ENCODE results near the gene CTU1.
A peak's percentile ranks its signal among the peaks of the same experiment; 100 is the strongest.

Gene CTU1

DNA sequence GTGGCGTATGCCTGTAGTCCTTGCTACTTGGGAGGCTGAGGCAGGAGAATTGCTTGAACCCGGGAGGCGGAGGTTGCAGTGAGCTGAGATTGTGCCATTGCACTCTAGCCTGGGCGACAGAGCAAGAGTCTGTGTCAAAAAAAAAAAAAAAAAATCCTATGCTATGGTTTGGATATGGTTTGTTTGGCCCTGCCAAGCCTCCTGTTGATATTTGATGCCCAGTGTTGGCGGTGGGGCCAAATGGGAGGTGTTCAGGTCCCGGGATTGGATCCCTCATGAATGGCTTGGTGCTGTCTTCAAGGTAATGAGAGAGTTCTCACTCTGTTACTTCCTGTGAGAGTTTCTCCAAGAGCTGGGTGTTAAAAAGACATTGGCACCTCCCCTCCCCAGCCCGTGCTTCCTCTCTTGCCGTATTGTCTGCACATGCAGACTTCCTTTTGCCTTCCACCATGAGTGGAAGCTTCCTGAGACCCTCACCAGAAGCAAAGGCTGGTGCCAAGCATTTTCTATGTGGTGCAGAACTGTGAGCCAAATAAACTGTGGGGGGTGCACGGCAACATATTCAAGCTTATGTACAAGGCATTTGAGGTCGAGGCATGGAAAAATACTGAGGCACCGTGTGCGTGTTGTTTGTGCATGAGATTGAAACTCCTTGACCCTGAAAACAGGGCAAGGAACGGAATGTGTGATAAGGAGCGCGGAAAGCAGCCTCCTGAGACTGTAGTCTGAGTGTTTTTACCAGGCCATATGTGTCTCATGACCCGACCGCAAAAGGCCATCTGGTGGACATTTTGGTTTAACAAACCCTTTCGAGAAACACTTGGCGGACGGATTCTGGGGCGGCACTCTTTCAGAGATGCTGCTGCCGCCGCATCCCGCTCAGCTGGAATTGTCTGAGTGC lies 23.8 kb upstream of the CTU1 start:
- DNase-seq = no peak

- DNase-seq = no peak
These were observed 21.5 kb upstream of the CTU1 start for GRCh38 chr19:51129716-51130115.

- DNase-seq = no peak
These were observed 20.0 kb upstream of the CTU1 start for GRCh38 chr19:51128227-51128626.

DNA sequence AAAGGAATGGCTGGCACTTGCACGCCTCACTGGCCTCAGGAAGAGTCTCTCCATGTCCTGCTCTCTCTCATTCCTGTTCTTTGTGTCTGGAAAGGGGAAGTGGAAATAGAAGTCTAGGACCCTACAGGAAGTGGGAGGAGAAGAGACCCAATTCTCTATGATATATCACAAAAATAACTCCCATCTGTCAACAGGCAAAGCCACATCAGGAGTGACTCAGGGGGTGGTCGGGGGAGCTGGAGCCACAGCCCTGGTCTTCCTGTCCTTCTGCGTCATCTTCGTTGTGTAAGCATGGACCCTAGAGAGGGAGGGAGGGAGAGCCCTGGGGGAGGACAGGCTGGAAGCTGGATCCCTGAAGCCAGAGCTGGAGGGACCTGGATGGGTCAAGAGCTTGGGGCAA lies 19.5 kb upstream of the CTU1 start:
- no peak for DNase-seq

DNA sequence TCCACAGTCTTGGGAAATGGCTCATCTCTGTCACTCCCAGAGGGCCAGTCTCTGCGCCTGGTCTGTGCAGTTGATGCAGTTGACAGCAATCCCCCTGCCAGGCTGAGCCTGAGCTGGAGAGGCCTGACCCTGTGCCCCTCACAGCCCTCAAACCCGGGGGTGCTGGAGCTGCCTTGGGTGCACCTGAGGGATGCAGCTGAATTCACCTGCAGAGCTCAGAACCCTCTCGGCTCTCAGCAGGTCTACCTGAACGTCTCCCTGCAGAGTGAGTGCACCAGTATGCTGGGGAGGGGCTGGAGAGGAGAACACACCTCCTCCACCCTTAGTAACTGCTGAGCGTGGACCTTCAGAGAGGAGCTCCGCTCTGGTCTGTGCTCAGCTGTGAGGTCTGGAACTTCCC lies 18.8 kb upstream of the CTU1 start:
- no peak for DNase-seq

DNA sequence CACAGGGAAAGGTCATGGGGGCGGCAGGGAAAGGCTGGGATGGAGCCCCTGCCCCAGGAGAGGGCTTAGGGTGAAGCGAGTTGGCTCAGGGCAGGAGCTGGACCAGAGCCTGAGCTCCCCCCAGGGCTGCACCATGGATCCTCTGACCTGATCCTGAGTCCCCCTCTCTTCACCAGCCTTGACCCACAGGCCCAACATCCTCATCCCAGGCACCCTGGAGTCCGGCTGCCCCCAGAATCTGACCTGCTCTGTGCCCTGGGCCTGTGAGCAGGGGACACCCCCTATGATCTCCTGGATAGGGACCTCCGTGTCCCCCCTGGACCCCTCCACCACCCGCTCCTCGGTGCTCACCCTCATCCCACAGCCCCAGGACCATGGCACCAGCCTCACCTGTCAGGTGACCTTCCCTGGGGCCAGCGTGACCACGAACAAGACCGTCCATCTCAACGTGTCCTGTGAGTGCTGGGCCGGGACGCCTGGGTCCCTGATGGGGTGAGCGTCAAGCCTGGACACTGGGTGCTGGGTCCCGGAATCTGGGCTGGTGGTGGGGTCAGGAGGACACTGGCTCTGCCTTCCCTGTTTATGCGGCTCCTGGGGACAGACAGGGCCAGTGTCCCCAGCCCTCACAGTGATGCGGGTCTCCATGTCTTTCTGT lies 17.3 kb upstream of the CTU1 start:
- DNase-seq = no peak

GRCh38 chr19:51124729-51125128 lies 16.5 kb upstream of the CTU1 start, which contains the start of gene SIGLEC9:
TSS of gene SIGLEC9 (plus strand) at chr19:51124906. CDS start at chr19:51124975, 69 bp downstream.
- DNase-seq = no peak

GRCh38 chr19:51124216-51124615 lies 16.0 kb upstream of the CTU1 start:
- no peak for DNase-seq

- DNase-seq = no peak
These were observed 15.6 kb upstream of the CTU1 start for GRCh38 chr19:51123802-51124201.

DNA sequence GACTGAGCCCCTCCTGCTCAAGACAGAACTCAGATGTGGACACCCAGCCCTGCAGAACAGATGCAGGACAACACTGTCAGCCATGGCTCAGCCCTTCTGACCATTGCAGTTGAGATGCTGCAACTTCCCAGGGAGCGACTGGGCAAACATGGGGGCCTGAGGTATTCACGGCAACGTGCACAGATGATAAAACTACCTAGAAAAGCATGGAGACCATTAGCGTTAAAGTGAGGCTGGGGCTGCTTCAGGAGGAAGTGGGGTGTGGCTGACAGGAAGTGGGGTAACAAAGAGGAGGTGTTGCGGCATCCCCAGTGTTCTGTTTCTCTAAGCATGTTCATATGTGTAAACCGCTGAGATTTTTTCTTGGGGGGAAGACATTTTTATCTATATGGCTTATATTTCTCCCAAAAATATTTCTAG lies 15.2 kb upstream of the CTU1 start:
- DNase-seq = peak; percentile 29

DNA sequence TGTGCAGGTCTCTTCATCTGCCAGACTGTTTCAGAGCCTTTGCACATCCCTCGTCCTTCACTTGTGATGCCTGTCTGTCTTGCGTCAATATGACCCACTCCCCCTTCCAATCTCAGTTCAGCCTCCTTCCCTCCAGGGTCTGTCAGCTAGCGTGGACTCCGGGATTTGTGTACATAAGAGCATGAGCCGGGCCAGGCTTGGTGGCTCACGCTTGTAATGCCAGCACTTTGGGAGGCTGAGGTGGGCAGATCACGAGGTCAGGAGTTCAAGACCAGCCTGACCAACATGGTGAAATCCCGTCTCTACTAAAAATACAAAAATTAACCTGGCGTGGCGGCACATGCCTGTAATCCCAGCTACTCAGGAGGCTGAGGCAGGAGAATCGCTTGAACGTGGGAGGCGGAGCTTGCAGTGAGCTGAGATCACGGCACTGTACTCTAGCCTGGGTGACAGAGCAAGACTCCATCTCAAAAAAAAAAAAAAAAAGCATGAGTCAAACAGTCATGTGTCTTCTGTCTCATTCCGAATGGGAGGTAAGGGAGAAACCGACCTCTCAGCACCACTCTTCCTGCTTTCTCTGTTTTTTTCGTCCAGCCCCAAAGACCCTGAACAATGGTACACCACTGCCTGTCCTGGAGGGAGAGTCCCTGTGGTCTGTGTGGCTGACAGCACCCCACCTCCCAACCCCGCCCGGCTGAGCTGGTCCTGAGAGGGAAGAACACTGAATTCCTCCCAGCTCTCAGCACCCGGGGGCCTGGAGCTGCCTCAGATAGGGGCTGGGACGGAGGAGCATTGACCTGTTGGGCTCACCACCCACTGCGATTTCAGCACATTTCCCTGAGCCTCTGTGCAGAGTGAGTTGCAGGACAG lies 14.1 kb upstream of the CTU1 start:
- DNase-seq = no peak

- no peak for DNase-seq
These were observed 13.0 kb upstream of the CTU1 start for GRCh38 chr19:51121257-51121656.

GRCh38 chr19:51120160-51120559 lies 12.0 kb upstream of the CTU1 start:
- no peak for DNase-seq

- DNase-seq = no peak
These were observed 11.4 kb upstream of the CTU1 start for GRCh38 chr19:51119611-51120010.

DNA sequence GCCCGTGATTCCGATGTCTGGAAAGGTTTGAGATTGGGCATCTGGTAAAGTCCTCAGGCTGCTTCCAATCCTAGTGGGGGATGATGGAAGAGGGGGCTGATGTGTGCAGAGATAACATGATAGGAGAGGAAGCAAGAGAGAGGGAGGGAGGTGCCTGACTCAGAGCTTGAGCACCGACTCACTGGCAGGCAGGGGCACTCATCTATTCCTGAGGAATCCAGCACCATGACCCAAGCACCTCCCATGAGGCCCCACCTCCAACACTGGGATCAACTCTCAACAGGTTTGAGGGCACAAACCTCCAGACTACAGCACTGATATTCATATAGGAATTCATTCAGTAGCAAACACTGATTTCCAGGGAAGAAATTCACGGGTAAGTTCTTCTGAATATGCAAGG lies 10.9 kb upstream of the CTU1 start:
- DNase-seq = no peak

GRCh38 chr19:51116736-51117286 lies 8.6 kb upstream of the CTU1 start:
- peak; percentile 31 for DNase-seq

- no peak for DNase-seq
These were observed 6.0 kb upstream of the CTU1 start for GRCh38 chr19:51114087-51114729.

DNA sequence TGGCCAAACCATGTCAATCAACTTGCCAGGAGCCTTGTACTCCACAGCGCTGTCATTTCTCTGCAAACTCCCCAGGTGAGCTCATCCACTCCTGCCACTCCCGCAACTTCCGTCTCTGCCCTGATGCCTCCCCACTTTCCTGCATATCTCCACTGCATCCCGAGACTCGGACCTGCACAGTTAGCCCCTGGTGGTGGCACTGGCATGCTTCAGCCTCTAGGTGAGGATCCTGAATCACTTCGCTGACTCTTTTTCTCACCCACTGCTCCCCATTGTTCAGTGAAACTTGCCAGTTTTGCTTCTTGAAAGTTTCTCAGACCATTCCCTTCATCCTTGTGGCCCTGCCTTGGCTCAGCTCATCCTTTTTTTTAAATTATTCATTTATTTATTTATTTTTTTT lies 3.4 kb upstream of the CTU1 start:
- no peak for DNase-seq

GRCh38 chr19:51110666-51110971 lies 2.4 kb upstream of the CTU1 start:
- DNase-seq = no peak

GRCh38 chr19:51108805-51109146 lies 567 bp upstream of the CTU1 start:
- DNase-seq = no peak

DNA sequence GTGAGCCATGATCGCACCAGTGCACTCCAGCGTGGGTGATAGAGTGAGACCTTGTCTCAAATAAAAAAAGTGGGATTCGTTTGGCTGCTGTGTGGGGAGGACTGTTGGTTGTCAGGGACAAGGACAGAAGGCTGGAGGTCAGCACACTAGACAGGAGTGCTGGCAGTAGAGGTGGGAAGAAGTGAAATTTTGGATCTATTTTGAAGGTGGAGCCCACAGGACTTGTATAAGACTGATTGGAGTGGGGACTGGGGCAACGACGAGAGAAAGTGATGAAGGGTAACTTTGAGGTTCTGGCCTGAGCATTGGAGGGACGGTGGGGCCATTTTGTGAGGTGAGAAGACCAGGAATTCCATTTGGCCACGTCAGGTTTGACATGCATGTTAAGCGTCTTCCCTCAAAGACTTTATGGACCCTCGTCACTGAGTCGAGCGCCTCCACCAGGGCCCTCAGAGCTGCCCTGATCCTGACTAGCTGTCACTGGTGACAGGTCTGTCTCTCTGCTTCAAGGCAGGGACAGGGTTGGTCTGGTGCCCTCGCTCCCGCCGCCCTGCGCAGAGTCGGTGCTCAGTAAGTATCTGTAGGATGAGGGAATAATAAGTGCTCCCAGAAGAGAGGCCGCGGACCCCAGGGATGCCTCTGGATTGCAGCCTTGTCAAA lies 673 bp downstream of the CTU1 start:
- DNase-seq = peak; percentile 25

DNA sequence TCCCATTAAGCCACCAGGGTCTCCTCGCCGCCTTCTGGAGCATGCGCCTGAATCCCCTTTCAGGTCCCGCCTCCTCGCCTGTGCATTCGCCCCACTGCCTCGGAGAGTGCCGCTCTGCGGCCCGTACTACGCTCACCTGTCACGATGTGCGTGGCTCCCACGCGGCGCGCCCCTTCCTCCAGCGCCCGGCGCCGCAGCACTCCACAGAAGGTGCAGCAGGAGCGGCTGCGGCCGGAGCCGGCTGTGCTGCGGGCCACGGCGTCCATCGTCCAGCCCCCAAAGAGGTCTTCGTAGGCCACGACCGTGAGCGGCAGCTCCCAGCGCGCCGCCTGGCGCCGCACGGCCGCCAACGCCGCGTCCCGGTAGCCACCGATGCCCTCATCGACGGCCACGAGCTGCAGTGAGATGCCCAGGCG lies 4.3 kb downstream of the CTU1 start:
- DNase-seq = no peak

Measured in activated naive CD4-positive, alpha-beta T cell treated with Interleukin-2 at 50 U/mL for 16 hours (primary cell).